KG1 (cell line): ENCODE data around the gene CFAP77.

Source experiments
- DNase-seq: peaks from one replicate; lab custom pipeline; 2025; lab: John Stamatoyannopoulos, UW

The CFAP77 gene

GRCh38 chr9:132517815-132518550 lies 108.0 kb downstream of the CFAP77 start:
- DNase-seq, result no peak

- no peak for DNase-seq
Measured at GRCh38 chr9:132518626-132519025, 108.6 kb downstream of the CFAP77 start.

- no peak for DNase-seq
Measured at GRCh38 chr9:132519033-132519432, 109.0 kb downstream of the CFAP77 start.

- DNase-seq, result no peak
Measured at GRCh38 chr9:132520612-132521011, 110.6 kb downstream of the CFAP77 start.

DNA sequence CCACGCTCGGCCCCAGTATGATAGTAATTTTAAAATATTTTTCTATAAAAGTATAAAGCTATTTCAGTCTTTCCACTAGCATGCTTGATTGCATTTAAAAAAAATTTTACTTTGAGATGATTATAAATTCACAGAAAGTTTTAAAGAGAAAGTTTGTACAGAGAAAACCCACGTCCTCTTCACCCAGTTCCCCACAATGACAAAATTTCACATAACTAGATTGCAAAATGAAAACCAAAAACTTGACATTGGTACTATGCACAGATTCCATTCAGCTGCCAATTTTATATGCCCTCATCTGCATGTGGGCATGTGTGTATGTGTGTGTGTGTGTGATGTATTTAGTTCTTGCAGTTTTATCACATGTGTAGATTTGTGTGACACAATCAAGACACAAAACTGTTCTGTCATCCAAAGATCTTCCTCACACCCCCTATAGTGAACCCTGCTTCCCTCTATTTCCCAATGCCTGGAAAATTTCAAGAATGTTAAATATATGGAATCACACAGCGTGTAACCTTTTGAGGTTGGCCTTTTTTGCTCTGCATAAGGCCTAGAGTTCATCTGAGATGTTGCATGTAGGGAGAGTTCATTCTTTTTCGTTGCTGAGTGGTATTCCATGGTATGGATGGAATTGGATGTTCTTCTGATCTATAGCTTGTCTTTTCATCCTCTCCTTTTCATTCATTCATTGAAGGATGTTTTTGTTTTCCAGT lies 115.5 kb downstream of the CFAP77 start:
- no peak for DNase-seq

GRCh38 chr9:132531195-132531594 lies 121.2 kb downstream of the CFAP77 start:
- DNase-seq, result no peak

DNA sequence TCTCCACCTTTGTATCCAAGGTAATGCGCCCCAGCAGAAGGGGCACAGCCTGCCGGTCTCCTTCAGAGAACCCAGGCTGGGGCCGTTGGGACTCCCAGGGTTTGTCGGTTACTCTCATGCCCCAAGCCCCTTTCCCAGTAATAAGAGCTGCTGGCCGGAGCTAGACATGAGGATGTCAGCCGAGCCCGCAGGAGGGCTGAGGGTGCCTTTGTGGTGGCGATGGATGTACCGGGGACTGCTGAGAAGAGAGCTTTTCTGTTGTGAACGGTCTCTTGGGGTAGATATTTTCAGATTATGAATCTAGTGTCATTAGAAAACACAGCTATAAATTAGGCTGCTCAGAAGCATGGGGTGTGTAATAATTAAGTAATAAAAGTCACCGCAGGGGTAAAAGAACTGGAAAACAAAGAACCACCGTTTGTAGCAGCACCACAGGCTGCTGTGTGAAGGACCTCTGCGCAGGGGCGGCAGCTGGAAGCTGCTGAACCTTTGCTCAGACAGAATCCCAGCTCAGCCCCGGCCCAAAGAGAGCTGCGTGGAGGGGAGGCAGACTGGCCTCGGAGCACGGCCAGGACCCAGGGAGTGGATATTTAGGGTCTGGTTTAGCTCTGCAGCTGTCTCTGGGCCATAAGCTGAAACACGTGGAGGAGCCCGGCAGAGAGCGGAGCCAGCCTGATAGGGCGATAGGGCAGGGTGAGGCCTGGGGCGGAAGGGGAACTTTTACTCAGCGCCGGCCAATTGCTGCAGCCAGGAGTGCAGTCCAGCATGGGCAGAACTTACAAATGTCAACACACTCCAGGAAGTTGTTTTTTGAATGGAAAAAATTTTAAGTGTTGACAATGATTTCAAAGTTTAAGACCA lies 121.9 kb downstream of the CFAP77 start:
- no peak for DNase-seq

DNA sequence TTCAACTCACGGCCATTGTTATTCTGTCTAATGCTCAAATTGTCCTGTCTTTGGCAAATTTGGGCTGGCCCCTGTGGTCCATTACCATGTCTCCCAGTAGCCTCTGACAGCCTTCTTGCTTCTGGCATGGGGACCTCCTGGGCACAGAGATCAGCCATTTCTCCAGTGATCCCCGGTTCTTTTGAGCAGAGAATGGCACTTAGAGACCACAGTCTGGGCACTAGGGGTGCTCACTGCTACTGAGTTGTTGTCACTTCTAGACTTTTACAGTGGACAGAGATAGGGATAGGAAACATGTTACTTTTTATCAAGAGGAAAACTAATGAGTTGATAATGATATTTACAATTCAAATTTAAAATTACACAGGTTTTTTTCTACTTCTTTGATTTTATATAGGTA lies 124.8 kb downstream of the CFAP77 start:
- no peak for DNase-seq

GRCh38 chr9:132536124-132536523 lies 126.1 kb downstream of the CFAP77 start:
- DNase-seq, result no peak

- DNase-seq, result no peak
Measured at GRCh38 chr9:132537352-132537751, 127.3 kb downstream of the CFAP77 start.

GRCh38 chr9:132538071-132538470 lies 128.1 kb downstream of the CFAP77 start:
- no peak for DNase-seq

- DNase-seq, result no peak
Measured at GRCh38 chr9:132539096-132539495, 129.1 kb downstream of the CFAP77 start.

GRCh38 chr9:132541051-132541450 lies 131.0 kb downstream of the CFAP77 start:
- no peak for DNase-seq

GRCh38 chr9:132541870-132542830 lies 132.1 kb downstream of the CFAP77 start:
- no peak for DNase-seq

DNA sequence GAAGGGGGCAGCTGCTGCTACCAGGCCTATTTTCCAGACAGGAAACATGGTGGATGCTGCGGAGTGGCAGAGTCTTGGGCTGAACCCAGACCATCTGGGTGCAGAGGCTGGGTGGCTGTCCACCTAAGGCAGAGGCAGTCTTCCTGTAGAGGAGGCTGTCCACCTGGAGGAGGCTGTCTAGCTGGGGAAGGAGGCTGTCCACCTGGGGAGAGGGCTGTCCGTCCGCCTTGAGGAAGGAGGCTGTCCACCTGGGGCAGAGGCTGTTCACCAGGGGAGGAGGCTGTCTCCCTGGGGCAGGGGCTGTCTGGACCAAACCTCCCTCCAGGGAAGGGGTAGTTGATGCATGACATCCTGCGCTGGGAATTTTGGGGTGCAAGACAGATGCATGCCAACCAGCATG lies 133.2 kb downstream of the CFAP77 start:
- no peak for DNase-seq

DNA sequence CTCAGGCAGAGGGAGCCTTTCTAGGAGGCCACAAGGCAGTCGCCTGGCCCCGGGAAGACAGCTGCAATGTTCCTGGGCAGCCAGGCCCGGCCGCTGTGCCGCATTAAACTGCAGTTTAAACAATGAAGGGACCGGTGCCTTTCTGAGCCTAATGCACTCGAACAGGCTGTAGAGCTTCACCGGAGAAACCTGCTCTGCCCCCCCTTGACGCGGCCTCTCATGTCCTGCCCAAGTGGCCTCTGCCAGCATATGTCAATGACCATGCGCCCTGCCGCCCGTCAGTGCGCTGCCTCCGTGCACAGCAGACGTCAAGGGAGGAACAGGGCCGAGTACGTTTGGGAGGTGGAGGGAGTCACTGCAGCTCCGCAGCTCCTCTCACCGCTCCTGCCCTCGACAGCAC lies 133.9 kb downstream of the CFAP77 start:
- DNase-seq, result no peak

- DNase-seq, result no peak
Measured at GRCh38 chr9:132545578-132545977, 135.6 kb downstream of the CFAP77 start.

GRCh38 chr9:132546148-132547051 lies 136.4 kb downstream of the CFAP77 start:
- no peak for DNase-seq

- no peak for DNase-seq
Measured at GRCh38 chr9:132547052-132547431, 137.0 kb downstream of the CFAP77 start.

DNA sequence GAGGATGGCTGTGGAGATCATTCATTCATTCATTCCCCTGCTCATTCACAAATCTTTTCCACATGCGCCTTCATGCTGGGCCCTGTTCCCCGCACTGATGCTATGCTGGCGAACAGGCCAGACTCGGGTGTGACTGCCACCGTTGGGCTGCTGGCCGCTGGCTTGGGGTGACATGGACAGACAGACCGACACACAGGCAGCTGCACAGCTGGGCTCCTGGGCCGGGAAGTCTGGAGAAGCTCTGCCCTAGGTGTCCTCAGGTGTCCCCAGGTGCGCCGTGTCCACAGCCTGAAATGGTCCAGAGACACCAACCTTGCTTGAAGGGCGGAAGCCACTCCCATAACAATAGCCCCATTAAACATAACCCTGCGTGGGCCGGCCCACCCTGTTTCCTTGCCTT lies 137.4 kb downstream of the CFAP77 start:
- DNase-seq, result no peak
